C1 segment of cervical spinal cord (tissue), 14 donors: ENCODE measurements around the gene RELL1.
A peak's percentile ranks its signal among the peaks of the same experiment; 100 is the strongest.

Experiments
- DNase-seq, 14 donors: peaks; one replicate each; lab custom pipeline; 2025; lab: John Stamatoyannopoulos, UW

RELL1 gene

GRCh38 chr4:37639551-37640285 lies 46.5 kb downstream of the RELL1 start:
- no peak for DNase-seq

DNA sequence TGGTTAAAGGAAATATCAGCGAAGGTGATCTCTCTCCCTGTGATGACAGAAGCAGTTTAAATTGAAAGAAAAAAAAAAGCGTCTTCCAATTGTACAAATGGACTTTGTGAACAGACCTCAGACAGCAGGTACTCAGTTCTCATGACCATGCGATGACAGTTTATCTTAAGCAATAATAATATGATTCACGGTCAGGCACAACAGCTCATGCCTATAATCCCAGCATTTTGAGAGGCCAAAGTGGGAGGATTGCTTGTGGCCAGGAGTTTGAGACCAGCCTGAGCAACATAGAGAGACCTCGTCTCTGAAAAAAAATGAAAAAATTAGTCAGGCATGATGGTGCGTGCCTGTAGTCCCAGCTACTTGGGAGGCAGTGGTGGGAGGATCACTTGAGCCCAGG lies 51.0 kb downstream of the RELL1 start:
- no peak for DNase-seq

GRCh38 chr4:37634180-37634579 lies 52.0 kb downstream of the RELL1 start:
- no peak for DNase-seq

- DNase-seq, result no peak
These were observed 53.3 kb downstream of the RELL1 start for GRCh38 chr4:37632836-37633235.

GRCh38 chr4:37631551-37631950 lies 54.6 kb downstream of the RELL1 start:
- DNase-seq, result no peak

- DNase-seq, result no peak
These were observed 56.5 kb downstream of the RELL1 start for GRCh38 chr4:37629713-37630112.

- no peak for DNase-seq
These were observed 57.1 kb downstream of the RELL1 start for GRCh38 chr4:37628977-37629609.

GRCh38 chr4:37627263-37627662 lies 58.9 kb downstream of the RELL1 start:
- no peak for DNase-seq

GRCh38 chr4:37625499-37625898 lies 60.7 kb downstream of the RELL1 start:
- DNase-seq, result no peak

DNA sequence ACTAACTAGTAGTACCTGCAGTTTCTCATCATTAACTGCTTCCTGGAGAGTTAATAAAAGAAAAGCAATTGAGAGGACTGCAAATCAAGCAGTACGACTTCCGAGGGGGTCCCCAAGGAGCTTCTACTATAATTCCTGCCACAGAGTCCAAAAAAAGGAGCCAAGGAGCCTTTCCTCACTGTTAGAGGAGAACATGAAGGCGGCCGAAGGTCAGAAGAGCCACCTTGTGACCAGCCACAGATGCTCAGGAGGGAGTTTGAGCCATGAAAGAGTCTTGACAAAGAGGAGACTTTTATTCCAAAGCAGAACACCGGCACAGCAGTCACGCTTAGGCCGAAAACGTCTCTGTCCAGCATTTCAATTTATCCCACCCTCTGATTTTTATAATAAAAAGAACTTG lies 62.2 kb downstream of the RELL1 start:
- no peak for DNase-seq

GRCh38 chr4:37623125-37623524 lies 63.1 kb downstream of the RELL1 start:
- no peak for DNase-seq

DNA sequence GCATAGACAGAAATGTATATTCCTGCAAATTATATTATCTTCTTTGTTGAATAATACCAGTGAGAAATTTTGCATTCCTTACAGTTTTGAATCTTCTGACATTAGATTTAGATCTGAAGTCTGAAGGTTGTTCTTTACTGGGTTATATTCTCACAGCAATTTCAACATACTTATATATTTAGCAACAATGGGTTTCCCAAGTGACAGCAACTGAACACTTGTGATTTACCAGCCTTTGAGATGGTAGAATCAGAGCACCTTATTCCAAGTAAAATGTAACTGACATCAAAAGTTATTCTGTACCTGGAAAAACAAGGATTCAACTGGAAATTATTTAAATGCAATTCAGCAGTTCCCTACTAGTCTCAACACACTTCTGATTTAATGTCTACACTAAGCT lies 66.0 kb downstream of the RELL1 start:
- no peak for DNase-seq

- no peak for DNase-seq
These were observed 70.5 kb downstream of the RELL1 start for GRCh38 chr4:37615720-37616063.

- no peak for DNase-seq
These were observed 71.0 kb downstream of the RELL1 start for GRCh38 chr4:37615059-37615719.

DNA sequence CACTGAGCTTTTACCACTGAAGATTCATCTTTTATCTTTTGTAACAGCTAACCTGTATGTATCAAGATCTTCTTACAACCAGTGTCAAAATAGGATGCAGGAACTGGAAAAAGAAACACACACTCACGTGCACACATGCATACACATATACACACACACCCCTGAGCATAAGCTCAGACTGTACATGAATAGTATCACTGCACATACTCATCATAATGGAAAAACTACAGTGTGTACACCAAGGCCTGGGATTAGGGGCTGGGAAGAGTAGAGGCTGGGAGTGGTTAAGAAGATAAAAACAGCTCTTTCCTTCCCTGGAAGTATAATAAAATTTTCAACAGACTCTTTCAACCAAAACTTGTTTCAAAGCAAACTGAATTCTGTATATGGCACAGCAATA lies 73.4 kb downstream of the RELL1 start:
- DNase-seq, result no peak

DNA sequence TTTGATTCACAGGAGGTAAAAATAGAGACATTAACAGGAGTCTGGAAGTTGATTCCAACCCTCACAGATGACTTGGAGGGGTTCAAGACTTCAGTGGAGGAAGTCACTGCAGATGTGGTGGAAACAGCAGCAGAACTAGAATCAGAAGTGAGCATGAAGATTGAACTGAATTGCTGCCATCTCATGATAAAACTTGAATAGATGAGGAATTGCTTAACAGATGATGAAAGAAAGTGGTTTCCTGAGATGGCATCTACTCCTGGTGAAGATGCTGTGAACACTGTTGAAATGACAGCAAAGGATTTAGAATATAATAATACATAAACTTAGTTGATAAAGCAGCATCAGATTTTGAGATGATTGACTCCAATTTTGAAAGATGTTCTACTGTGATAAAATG lies 76.5 kb downstream of the RELL1 start:
- no peak for DNase-seq

GRCh38 chr4:37607018-37607417 lies 79.2 kb downstream of the RELL1 start:
- DNase-seq, result no peak

- no peak for DNase-seq
These were observed 80.2 kb downstream of the RELL1 start for GRCh38 chr4:37605843-37606565.

GRCh38 chr4:37604461-37604860 lies 81.7 kb downstream of the RELL1 start:
- no peak for DNase-seq

- no peak for DNase-seq
These were observed 82.5 kb downstream of the RELL1 start for GRCh38 chr4:37603711-37604110.

- DNase-seq, result peak in 13 of 14 donors; percentile 20 to 82 (median 68)
These were observed 83.1 kb downstream of the RELL1 start for GRCh38 chr4:37603070-37603468.

DNA sequence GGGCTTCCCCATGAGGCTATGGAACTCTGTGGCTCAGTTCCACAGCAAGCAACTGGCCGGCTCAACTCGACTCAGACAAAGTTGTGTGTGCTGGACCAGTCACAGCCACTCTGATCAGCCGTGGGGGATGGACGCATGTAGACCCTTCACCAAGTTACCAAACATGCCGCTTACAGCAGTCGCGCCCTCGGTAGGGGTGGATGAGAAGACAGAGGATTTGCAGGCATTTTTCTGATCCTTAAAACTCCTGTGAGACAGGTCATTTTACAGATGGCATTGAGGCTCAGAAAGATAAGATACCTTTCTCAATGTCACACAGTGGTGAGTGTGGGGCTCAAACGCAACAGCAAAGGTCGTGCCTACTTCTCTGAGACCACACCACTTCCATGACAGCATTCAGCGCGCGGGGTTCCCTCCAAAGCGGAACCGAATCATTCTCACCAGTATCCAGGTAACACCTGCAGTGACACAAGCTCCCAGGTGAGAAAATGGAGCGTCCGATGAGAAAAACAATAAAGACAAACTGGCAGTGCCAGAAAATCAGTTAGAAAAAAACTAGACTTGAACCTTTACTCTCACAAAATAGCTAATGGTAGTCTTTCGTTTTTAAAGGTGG lies 83.6 kb downstream of the RELL1 start:
- no peak for DNase-seq
